ENCODE measurements around the gene PIGQ. TPM values are rescaled to one million over a fixed set of nuclear protein-coding genes. Genes with fewer than 3 reads are reported as not detected.
"Not testable (repeated sequence)": the region's sequence is repeated elsewhere in the genome, so short reads cannot be mapped to it uniquely, and the experiment has no call there.

The PIGQ gene
- total RNA-seq, 1 donor from 2014 or later: 9.9 TPM

GRCh38 chr16:586047-586644 lies 16.4 kb downstream of the PIGQ start:
- no peak for DNase-seq

GRCh38 chr16:586645-587590 lies 17.1 kb downstream of the PIGQ start:
- DNase-seq: no peak

- peak; percentile 67 for DNase-seq
These were observed 18.8 kb downstream of the PIGQ start for GRCh38 chr16:588639-588888.

GRCh38 chr16:588889-589657 lies 19.3 kb downstream of the PIGQ start:
- peak; percentile 98 for DNase-seq

GRCh38 chr16:589658-590187 lies 20.0 kb downstream of the PIGQ start, which contains the start of gene RAB40C:
Gene RAB40C (plus strand): TSS chr16:590066. CDS start chr16:590292, 226 bp downstream.
- peak; percentile 99 for DNase-seq

- DNase-seq: peak; percentile 63
These were observed 20.5 kb downstream of the PIGQ start for GRCh38 chr16:590188-590814.

GRCh38 chr16:590815-591200 lies 21.0 kb downstream of the PIGQ start:
- DNase-seq: no peak

GRCh38 chr16:591231-591630 lies 21.5 kb downstream of the PIGQ start:
- no peak for DNase-seq

GRCh38 chr16:591892-592517 lies 22.2 kb downstream of the PIGQ start:
- DNase-seq: no peak

GRCh38 chr16:592518-593306 lies 22.9 kb downstream of the PIGQ start:
- peak; percentile 55 for DNase-seq

- no peak for DNase-seq
These were observed 23.6 kb downstream of the PIGQ start for GRCh38 chr16:593406-593805.

GRCh38 chr16:593807-594206 lies 24.0 kb downstream of the PIGQ start:
- DNase-seq: no peak

- DNase-seq: no peak
These were observed 25.3 kb downstream of the PIGQ start for GRCh38 chr16:595094-595528.

GRCh38 chr16:595942-596735 lies 26.4 kb downstream of the PIGQ start:
- no peak for DNase-seq

GRCh38 chr16:596736-597060 lies 26.9 kb downstream of the PIGQ start:
- no peak for DNase-seq

- not testable (repeated sequence) for DNase-seq
These were observed 27.9 kb downstream of the PIGQ start for GRCh38 chr16:597655-598054.

GRCh38 chr16:598823-599739 lies 29.3 kb downstream of the PIGQ start:
- DNase-seq: no peak

GRCh38 chr16:600781-601180 lies 31.0 kb downstream of the PIGQ start:
- DNase-seq: no peak

GRCh38 chr16:603933-604332 lies 34.2 kb downstream of the PIGQ start:
- no peak for DNase-seq
